ENCODE data around the gene LCE1B. TPM values are rescaled to one million over a fixed set of nuclear protein-coding genes. Genes with fewer than 3 reads are reported as not detected.

LCE1B gene
- total RNA-seq, 1 donor from 2014 or later = not detected

- no peak overlapping the region for H3K27ac Mint-ChIP-seq
- no peak overlapping the region for H3K4me3 Mint-ChIP-seq
- H3K4me1 Mint-ChIP-seq = no peaks in the 10 kb centered on the region
- H3K9me3 Mint-ChIP-seq = peaks cover 58% of the 10 kb centered on the region
- DNase-seq (ENCODE audit: low spot score in 2 of 2, unreplicated experiment in 2 of 2) = no peak
- TF ChIP-seq CTCF (IDR thresholded peaks at IDR 0.05; ENCODE audit: unreplicated experiment) = no peak
- peaks cover 1% of the 10 kb centered on the region for H3K36me3 Mint-ChIP-seq
- no peaks in the 10 kb centered on the region for H3K27me3 Mint-ChIP-seq (ENCODE audit: low read depth)
These were observed 34.1 kb upstream of the LCE1B start for GRCh38 chr1:152777510-152778137.

DNA sequence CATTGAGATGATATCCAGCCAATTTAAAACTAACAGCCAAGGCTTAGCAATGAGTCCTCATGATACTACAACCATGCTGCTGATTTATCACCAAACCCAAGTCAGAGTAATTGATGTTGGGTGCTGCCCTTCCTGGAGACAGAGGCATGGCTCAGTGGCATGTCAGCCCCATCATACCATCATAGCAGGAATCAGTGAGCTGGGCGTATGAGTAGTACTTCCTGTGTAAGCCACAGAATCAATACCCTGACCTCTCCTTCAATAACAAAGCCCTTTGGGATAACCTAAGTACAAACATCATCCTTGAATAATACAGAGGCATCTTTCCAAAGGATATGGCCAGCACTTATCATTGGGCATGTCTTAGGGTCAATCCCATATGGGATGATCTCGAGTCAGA, 28.7 kb upstream of the LCE1B start:
- Mint-ChIP-seq H3K9me3 (peaks cover 64% of the 10 kb centered on the region), H3K27me3 (ENCODE audit: low read depth) (no peaks in the 10 kb centered on the region), H3K36me3 (no peaks in the 10 kb centered on the region), H3K4me3 (no peak overlapping the region), H3K4me1 (no peaks in the 10 kb centered on the region), H3K27ac (no peak overlapping the region)
- no peak for DNase-seq (ENCODE audit: low spot score in 2 of 2, unreplicated experiment in 2 of 2)
- no peak for TF ChIP-seq CTCF (IDR thresholded peaks at IDR 0.05; ENCODE audit: unreplicated experiment)

DNA sequence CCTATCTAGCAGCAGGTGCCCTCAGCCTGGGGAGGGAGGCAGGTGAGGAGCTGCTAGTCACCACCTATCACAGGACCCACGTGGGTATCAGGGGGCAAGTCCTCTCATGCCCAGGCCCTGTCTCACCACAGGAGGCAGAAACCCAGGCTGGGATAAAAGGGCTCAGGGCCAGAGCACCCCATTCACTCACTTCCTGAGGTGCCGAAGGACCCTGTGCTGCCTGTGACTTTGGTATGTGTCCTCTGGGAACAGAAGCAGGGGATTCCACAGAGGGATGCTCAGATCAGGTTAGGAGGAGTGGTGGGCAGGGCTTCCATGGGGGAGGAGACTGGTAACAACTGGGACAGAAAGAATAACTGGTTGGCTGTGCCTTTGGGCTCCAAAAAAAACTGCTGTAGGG, 25.7 kb upstream of the LCE1B start, which contains the start of gene LCE1E:
Gene LCE1E (plus strand): TSS at position 181 of the 400 bp plus-strand sequence. CDS start 1,043 bp downstream, outside the sequence.
- H3K27ac Mint-ChIP-seq = no peak within 1 kb of the TSS
- no peaks in the 10 kb centered on the region for H3K36me3 Mint-ChIP-seq
- H3K27me3 Mint-ChIP-seq (ENCODE audit: low read depth) = no peaks in the 10 kb centered on the region
- H3K9me3 Mint-ChIP-seq = peaks cover 71% of the 10 kb centered on the region
- no peak for DNase-seq (ENCODE audit: low spot score in 2 of 2, unreplicated experiment in 2 of 2)
- no peak for TF ChIP-seq CTCF (IDR thresholded peaks at IDR 0.05; ENCODE audit: unreplicated experiment)
- no peaks in the 10 kb centered on the region for H3K4me1 Mint-ChIP-seq
- no peak within 1 kb of the TSS for H3K4me3 Mint-ChIP-seq

GRCh38 chr1:152795686-152796085, 16.1 kb upstream of the LCE1B start:
- DNase-seq (ENCODE audit: low spot score in 2 of 2, unreplicated experiment in 2 of 2) = no peak
- H3K4me1 Mint-ChIP-seq = no peaks in the 10 kb centered on the region
- H3K36me3 Mint-ChIP-seq = peaks cover 2% of the 10 kb centered on the region
- H3K9me3 Mint-ChIP-seq = peaks cover 68% of the 10 kb centered on the region
- no peak overlapping the region for H3K27ac Mint-ChIP-seq
- no peak for TF ChIP-seq CTCF (IDR thresholded peaks at IDR 0.05; ENCODE audit: unreplicated experiment)
- no peaks in the 10 kb centered on the region for H3K27me3 Mint-ChIP-seq (ENCODE audit: low read depth)
- no peak overlapping the region for H3K4me3 Mint-ChIP-seq

GRCh38 chr1:152796421-152796820, 15.3 kb upstream of the LCE1B start, which contains the start of gene LCE1D:
Gene LCE1D, plus strand, starts transcription at chr1:152796721. Its CDS starts 1,074 bp downstream, at chr1:152797795.
- H3K36me3 Mint-ChIP-seq = peaks cover 2% of the 10 kb centered on the region
- no peak within 1 kb of the TSS for H3K27ac Mint-ChIP-seq
- H3K4me1 Mint-ChIP-seq = no peaks in the 10 kb centered on the region
- H3K4me3 Mint-ChIP-seq = no peak within 1 kb of the TSS
- no peak for DNase-seq (ENCODE audit: low spot score in 2 of 2, unreplicated experiment in 2 of 2)
- H3K9me3 Mint-ChIP-seq = peaks cover 68% of the 10 kb centered on the region
- H3K27me3 Mint-ChIP-seq (ENCODE audit: low read depth) = no peaks in the 10 kb centered on the region
- no peak for TF ChIP-seq CTCF (IDR thresholded peaks at IDR 0.05; ENCODE audit: unreplicated experiment)

All from mesothelial cell of epicardium (in vitro differentiated cells).